GM23338 (cell line): ENCODE results near the gene FBXL17.

Experiments used
- CTCF ChIP-seq, 2 experiments: fragments of 200-600 bp in 1 of 2; sonication (generic) in 1 of 2; conservative IDR thresholded peaks; 2 replicates each; pipeline versions ENCODE4 v1.5.1 to v1.6.1; 2016 to 2017; ENCODE audit warnings: antibody characterized with exemption in 2 of 2, low read depth in 2 of 2, mild to moderate bottlenecking in 2 of 2, moderate library complexity in 1 of 2
- EZH2phosphoT487 ChIP-seq: fragments of 200-600 bp; sonication (generic); IDR thresholded peaks from one replicate; pipeline ENCODE4 v1.8.1; 2018; ENCODE audit warnings: antibody characterized with exemption; ENCODE audit not compliant: unreplicated experiment
- JUNB ChIP-seq: IDR thresholded peaks from one replicate; pipeline ENCODE4 v1.6.1; 2016; ENCODE audit warnings: antibody characterized with exemption; ENCODE audit not compliant: unreplicated experiment
- NANOG ChIP-seq: IDR thresholded peaks from 2 replicates; pipeline ENCODE4 v1.6.1; 2016; ENCODE audit warnings: antibody characterized with exemption, borderline replicate concordance

GRCh38 chr5:108276187-108277050, 105.5 kb downstream of the FBXL17 start:
- TF ChIP-seq NANOG (no peak), CTCF (conservative IDR thresholded peaks at IDR 0.05; ENCODE audit: low read depth in 2 of 2) (no peak), EZH2phosphoT487 (no peak), JUNB (no peak)
